ENCODE results near the gene ZNF732.
"Not testable (repeated sequence)": the region's sequence is repeated elsewhere in the genome, so short reads cannot be mapped to it uniquely, and the experiment has no call there.

Gene ZNF732

DNA sequence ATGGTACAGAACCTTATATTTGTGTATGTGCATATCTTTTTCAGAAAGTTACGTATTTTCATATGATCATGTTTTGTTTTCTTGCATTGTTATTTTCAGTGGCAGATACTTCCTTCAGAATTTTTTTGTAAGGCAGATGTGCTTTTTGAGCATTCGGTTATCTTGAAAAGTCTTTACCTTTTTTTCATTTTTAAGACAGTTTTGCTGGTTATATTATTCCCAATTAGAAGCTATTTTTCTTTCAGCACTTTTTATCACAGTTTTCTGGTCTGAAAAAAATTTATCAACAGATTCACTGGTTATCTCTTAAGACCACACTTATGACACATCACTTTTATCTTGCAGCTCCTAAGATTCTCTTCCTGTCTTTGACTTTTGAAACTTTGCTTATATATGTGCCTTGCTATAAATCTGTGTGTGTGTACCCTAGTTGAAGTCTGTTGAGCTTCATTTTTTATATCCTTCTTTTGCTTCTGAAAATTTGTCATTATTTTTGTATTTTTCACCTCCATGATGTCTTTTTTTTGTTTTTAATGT lies 53.1 kb downstream of the ZNF732 start:
- DNase-seq, result no peak

DNA sequence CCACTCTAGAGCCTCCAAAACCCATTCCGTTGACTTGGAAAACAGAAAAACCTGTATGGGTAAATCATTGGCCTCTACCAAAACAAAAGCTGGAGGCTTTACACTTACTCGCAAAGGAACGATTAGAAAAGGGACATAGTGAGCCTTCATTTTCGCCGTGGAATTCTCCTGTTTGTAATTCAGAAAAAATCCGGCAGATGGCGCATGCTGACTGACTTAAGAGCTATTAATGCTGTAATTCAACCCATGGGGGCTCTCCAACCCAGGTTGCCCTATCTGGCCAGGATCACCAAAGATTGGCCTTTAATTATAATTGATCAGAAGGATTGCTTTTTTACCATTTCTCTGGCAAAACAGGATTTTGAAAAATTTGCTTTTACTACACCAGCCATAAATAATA lies 60.8 kb downstream of the ZNF732 start:
- peak; percentile 43 for DNase-seq

DNA sequence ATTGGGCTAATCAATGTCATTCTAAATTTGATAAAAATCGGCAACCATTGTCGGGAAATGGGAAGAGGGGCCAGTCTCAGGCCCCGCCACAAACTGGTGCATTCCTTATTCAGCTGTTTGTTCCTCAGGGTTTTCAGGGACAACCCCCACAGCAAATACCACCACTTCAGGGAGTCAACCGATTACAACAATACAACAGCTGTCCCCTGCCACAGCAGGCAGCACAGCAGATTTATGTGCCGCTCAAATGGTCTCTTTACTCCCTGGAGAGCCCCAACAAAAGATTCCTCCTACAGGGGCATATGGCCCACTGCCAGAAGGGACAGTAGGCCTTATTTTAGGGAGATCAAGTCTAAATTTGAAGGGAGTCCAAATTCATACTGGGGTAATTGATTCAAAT lies 61.8 kb downstream of the ZNF732 start:
- peak; percentile 55 for DNase-seq

DNA sequence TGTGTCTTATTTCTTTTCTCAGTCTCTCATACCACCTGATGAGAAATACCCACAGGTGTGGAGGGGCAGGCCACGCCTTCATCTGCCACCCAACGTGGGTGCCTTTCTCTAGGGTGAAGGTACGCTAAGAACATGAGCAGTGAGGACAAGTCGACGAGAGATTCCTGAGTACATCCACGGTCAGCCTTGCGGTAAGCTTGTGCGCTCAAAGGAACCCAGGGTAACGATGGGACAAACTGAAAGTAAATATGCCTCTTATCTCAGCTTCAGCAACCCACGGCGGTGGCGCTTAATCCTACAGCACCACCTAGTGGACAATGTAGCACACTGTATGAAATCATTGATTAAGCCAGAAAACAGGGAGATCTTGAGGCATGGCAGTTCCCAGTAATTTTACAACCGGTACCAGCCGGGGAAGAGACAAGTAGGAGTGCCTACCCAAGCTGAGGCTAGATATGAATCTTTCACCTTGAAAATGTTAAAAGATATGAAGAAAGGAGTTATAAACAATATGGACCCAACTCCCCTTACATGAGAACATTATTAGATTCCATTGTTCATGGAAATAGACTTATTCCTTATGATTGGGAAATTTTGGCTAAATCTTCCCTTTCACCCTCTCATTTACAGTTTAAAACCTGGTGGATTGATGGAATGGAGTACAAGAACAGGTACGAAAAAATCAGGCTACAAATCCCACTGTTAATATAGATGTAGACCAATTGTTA lies 63.0 kb downstream of the ZNF732 start:
- peak; percentile 80 for DNase-seq

DNA sequence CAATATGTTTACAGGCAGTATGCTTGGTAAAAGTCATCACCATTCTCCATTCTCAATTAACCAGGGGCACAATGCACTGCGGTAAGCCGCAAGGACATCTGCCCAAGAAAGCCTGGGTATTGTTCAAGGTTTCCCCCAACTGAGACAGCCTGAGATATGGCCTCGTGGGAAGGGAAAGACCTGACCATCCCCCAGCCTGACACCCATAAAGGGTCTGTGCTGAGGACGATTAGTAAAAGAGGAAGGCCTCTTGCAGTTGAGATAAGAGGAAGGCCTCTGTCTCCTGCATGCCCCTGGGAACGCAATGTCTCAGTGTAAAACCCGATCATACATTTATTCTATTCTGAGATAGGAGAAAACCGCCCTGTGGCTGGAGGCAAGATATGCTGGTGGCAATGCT lies 63.9 kb downstream of the ZNF732 start:
- not testable (repeated sequence) for DNase-seq

DNA sequence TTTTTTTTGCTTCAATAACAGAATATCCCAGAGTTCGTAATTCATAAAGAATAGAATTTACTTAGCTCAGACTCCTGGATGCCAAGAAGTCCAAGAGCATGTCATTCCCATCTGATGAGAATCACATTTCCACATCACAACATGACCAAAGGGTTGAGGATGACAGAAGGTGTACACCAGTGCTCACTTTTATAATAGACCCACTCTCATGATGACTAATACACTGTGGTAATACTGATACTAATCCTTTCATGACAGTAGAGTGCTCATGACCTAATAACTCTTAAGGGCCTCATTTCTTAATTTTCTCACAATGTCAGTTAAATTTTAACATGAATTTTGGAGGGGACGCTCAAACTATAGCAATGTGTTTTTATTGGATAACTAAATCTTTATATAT lies 69.2 kb downstream of the ZNF732 start:
- no peak for DNase-seq

DNA sequence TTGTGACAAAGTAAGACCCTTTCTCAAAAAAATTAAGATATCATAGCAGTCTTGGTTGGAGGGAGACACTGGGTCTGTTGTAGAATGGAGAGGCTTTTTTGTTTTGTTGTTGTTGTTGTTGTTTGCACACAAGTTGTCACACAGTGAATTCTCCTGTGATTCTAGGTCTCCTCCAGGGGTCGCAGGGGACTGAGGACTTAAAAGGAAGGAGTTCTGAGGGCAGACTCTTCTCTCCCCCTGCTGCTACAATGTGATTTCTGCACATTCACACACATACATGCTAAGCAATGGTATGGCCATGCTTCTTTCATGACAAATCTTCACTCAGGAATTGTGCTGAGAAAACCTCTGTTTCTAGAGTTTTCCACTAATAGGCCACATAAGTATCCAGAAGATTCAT lies 71.1 kb downstream of the ZNF732 start:
- no peak for DNase-seq

DNA sequence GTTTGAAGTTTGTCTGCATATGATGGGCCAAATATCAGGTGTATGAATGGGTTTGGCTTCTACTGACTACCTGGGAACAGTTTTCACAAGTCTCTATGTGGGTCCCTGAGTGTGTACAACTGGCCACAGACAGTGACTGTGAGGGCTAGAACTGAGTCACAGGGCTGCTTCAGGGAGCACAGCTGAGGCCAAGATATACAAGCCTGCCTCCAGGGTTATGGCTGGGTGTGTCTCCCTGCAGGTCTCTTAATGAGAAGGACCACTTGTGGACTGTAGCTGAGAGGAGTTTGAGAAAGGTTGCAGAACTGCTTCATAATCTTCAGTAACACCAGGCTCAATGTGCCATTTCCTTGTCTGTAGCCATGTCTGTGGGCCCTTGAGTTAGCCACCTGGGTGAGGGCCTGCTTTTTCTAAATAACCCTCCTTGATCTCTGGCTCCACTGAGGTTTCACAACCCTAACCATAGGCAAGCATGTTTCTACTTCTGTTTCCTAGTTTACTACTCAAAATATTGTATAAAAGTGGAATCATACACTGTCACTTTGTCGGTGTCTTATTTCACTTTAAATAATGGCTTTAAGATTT lies 81.3 kb downstream of the ZNF732 start:
- no peak for DNase-seq
